ENCODE data around the gene ADAMTS17.

DNA sequence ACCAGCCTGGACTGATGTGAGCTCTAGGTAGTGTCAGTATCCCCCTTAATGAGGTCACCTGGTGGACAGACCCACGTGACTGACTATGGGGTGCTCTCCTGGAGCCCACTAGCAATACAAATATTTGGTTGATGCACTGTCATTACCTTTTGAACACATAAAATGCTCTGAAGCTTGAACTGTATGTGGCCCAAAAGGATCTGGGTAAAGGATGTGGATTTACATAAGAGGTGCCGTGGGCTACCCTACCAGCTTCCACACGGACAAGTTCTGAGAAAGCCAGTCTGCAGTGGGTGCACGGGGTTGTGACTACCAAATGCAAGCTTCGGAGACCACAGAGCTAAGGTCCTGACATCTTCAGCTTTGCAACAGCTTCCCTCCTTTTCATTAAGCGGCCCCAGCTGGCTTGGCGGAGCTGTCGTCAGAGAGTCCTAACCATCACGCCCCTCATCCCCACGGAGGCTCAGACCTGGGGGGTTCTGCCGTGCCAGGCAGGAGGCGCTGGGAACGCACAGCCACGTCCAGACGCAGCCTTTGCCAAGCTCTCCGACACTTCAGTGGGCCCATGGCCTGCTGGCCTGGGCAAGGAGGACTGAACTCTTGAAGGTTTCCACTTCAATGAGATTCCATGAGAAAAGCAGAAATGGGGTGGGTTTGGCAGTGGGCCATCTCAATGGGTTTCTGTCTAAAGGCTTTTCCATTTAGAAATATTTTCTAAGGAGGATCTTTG lies 228.3 kb downstream of the ADAMTS17 start:
- TF ChIP-seq POLR2A (IDR thresholded peaks at IDR 0.05): no peak
- TF ChIP-seq, protein P1, sequence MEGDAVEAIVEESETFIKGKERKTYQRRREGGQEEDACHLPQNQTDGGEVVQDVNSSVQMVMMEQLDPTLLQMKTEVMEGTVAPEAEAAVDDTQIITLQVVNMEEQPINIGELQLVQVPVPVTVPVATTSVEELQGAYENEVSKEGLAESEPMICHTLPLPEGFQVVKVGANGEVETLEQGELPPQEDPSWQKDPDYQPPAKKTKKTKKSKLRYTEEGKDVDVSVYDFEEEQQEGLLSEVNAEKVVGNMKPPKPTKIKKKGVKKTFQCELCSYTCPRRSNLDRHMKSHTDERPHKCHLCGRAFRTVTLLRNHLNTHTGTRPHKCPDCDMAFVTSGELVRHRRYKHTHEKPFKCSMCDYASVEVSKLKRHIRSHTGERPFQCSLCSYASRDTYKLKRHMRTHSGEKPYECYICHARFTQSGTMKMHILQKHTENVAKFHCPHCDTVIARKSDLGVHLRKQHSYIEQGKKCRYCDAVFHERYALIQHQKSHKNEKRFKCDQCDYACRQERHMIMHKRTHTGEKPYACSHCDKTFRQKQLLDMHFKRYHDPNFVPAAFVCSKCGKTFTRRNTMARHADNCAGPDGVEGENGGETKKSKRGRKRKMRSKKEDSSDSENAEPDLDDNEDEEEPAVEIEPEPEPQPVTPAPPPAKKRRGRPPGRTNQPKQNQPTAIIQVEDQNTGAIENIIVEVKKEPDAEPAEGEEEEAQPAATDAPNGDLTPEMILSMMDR (IDR thresholded peaks at IDR 0.05): no peak
